DMS153 treated with DMSO at 0.1 percent for 48 hours (cell line): ENCODE measurements around the gene ANKRD24.
"Not testable (repeated sequence)": the region's sequence is repeated elsewhere in the genome, so short reads cannot be mapped to it uniquely, and the experiment has no call there.

ENCODE experiments used
- DNase-seq: peaks from one replicate; lab custom pipeline; 2025; ENCODE audit not compliant: unreplicated experiment; lab: John Stamatoyannopoulos, UW

ANKRD24 gene

DNA sequence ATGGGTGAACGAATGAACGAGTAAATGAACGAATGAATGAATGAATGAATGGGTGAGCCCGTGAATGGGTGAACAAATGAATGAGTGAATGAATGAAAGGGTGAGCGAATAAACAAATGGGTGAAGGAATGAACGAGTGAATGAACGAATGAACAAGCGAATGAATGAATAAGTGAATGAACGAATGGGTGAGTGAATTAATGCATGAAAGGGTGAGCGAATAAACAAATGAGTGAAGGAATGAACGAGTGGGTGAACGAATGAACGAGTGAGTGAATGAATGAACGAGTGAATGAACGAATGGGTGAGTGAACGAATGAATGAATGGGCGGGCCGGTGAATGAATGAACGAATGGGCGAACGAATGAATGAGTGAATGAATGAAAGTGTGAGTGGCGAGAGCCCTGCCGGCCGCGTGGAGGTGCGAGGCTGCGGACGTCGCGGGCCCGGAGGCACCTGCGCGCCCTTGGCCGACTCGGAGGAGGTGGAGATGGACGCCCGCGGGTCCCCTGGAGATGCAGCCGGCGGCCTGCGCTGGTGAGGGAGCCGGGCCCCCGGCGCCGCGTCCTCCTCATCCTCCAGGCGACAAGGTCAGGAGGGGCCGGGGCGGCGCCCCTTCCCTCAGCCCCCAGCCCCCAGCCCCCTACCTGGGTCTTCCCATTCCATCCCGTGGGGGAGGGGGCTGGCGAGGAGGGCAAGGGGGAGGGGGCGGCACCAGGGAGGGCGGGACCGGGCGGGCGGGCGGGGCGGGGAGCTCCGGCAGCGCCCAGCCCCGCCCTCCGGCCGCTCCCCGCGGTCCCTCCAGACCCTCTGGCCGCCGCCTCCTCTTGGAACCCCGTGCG lies 15.4 kb downstream of the ANKRD24 start:
- DNase-seq, result no peak

DNA sequence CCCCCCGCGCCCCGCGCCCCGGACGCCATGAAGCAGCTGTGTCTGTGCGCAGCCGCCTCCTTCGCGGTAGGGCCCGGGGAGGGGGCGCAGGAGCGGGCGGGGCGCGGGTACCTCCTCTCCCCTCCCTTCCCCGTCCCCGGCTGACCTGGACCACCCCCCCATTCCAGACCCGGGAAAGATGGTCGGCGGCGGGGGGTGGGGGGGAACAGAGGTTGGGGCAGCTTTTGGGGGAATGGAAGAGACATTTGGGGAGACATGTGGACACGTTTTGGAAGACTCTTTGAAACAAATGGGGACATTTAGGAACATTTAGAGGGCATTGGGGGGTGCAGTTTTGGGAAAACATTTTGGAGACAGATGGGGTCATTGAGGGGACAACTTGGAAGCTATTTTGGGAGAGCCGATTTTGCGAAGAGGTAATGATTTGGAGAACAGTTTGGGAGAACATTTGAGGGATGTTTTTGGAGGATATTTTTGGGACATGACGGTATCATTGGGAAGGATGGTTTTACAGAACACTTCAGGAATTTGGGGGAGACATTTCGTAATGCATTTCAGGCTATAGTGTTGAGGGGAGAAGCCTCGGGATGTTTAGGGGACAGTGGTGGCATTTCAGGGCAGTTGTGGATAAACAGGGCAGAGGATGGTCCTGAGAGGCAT lies 16.1 kb downstream of the ANKRD24 start:
- DNase-seq, result no peak

DNA sequence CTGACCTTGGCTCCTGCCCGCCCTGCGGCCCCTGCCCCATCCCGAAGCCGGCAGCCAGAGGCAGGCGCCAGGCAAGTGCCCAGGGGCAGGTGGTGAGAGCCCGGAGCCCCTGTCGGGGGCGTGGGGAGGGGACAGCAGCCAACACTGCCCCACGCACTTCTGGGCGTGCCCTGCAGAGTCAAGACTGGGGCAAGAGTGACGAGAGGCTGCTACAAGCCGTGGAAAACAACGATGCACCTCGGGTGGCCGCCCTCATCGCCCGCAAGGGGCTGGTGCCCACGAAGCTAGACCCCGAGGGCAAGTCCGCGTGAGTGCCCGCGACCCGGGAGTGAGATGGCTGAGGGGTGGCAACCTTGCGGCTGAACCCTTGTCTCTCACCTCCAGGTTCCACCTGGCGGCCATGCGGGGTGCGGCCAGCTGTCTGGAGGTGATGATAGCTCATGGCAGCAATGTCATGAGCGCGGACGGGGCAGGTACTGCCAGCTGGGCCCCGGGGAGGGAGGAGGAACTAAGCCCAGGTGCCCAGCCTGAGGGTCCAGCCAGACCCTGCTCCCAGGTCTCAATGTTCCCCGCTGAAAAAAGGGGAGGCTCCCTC lies 17.3 kb downstream of the ANKRD24 start:
- DNase-seq, result no peak

DNA sequence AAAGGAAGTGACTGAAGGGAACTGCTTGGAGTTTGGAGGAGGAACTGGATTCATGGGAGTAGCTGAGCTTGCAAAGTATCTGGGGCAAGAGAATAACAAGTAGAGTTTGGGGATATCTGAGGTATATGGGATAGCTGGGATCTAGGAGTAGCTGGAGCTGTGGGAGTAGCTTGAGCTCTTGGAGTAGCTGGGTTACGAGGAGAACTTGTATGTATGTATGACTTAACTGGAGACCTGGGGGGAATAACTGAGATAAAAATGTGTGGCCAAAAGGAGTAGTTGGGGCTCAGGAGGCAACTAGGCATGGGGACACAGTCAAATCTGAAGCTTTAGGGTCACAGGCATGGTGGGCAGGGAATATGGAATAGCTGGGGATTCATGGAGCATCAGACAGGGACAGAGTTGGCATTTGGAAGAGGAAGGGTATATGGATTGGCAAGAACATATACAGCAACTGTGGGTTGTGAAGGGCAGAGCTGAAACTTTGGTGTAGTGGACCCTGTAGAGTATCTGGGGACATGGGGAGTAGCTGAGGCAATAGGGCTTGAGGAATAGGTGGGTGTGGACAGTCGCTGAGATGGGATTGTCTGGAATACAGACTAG lies 18.6 kb downstream of the ANKRD24 start:
- DNase-seq, result no peak

DNA sequence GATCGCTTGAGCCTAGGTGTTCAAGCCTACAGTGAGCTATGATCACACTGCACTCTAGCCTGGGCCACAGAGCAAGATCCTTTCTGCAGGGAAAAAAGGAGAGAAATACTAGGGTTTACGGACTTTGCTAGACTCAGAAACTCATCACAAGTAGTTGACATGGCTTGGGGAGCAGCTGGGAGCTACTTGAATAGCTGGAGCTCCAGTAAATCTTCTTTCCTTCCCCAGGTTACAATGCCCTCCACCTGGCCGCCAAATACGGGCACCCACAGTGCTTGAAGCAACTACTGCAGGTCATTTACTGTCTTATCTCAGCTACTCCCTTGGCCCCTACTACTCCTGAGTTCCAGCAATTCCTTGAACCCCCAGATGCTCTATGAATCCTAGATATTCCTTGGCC lies 19.3 kb downstream of the ANKRD24 start:
- DNase-seq, result no peak

DNA sequence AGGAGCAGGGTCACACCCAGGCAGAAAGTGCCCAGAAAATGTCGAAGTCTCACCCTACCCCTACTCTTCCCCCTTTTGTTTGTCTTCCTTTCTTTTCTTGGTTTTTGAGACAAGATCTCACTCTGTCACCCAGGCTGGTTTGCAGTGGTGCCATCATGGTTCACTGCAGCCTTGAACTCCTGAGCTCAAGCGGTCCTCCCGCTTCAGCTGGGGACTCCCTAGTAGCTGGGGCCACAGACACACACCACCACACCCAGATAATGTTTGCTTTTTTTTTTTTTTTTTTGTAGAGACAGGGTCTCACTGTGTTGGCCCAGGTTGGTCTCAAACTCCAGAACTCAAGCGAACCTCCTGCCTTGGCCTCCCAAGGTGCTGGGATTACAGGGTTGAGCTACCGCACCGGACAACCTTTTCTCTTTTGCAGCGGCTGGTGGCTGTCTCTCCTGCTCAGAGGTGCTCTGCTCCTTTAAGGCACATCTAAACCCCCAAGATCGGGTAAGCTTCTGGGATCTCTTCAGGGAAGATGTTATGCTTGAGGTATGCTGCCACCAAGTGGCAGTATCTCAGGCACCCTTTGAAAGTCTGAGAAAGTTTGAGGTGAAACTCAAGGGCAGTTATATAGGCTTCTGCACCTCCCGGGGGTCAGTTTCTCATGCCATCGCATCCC lies 24.5 kb downstream of the ANKRD24 start:
- no peak for DNase-seq

DNA sequence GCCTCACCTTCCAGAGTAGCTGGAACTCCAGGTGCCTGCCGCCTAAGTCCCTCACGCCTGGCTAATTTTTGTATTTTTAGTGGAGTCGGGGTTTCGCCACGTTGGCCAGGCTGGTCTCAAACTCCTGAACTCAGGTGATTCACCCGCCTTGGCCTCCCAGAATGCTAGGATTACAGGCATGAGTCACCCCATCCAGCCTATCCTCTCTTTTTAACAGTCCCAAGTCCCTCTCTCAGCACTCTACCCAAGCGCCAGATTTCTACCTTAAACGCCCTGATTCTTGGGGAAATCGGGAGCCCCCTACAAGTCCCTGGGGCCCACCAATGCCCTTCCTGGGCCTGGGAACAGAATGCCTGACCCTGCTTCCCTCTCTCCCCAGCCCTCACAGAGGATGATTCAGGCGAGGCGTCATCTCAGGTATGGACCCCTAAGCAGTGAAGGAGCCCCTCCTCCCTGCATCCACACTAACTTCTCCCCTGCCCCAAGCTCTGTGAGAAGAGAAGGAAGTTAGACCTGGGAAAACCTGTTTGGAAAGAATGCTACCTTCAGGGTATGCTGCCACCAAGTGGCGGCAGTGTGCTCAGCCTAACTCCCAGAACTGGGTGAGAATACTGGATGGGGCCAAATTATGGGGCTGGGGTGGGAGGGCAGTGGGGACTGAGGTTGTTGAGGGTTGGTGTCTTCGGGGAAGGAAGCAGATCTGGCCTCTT lies 26.1 kb downstream of the ANKRD24 start:
- peak; percentile 11 for DNase-seq

DNA sequence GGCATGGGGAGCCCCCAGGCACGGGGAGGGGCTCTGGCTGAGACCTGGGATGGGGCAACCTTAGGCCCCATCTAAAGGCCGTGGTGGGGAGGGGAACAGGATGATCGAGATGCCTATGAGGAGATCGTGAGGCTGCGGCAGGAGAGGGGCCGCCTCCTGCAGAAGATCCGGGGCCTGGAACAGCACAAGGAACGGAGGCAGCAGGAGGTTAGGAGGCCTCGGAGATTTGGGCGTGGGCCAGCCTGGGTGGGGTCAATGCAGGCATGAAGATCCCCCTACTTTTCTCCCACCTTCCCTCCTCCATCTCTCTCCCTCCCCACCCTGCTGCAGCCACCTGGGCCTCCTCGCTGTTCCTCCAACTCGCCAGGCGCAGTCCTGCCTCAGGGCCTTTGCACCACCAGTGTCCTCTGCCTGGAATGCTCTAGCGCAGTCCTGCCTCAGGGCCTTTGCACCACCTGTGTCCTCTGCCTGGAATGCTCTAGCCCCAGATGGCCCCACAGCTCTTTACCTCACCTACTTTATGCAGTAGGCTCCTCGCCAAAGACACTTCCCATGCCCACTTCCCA lies 27.8 kb downstream of the ANKRD24 start:
- DNase-seq, result no peak

DNA sequence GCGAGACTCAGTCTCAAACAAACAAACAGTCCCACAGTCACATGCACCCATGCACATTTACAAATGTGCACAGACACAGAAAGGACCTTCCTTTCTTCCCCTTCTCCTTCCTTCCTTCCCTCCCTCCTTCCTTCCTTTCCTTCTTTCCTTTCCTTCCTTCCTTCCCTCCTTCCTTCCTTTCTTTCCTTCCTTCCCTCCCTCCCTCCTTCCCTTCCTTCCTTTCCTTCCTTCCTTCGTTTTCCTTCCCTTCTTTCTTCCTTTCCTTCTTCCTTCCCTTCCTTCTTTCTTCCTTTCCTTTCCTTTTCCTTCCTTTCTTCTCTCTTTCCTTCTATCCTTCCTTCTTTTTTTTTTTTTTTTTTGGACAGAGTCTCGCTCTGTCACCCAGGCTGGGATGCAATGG lies 30.6 kb downstream of the ANKRD24 start:
- DNase-seq, result no peak

DNA sequence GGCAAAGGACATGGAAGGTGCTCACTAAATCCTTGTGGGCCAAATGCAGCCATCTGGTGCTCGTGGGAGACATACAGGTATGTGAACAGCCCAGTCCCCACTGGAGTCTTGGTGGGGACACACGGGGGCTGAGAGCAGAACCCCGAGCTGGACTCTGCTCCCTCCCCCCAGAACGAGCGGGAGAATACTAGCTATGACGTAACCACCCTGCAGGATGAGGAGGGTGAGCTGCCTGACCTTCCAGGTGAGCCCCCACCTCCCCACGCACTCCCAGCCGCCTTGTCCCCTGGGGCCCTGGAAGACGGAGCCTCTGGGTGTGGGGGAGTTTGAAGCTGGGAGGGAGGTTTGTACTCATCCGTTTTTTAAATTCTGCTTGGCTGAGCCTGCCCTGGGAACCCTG lies 33.3 kb downstream of the ANKRD24 start:
- DNase-seq, result no peak

DNA sequence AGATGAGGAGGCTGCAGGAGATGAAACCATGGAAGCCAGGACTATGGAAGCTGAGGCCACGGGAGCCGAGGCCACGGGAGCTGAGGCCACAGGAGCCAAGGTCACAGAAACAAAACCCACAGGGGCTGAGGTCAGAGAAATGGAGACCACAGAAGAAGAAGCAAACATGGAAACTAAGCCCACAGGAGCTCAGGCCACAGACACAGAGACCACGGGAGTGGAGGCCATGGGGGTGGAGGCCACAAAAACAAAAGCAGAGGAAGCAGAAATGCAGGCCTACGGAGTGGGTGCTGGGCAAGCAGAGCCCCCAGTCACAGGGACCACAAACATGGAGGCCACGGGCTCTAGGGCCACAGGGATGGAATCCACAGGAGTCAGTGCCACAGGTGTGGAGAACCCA lies 34.4 kb downstream of the ANKRD24 start:
- DNase-seq, result no peak

DNA sequence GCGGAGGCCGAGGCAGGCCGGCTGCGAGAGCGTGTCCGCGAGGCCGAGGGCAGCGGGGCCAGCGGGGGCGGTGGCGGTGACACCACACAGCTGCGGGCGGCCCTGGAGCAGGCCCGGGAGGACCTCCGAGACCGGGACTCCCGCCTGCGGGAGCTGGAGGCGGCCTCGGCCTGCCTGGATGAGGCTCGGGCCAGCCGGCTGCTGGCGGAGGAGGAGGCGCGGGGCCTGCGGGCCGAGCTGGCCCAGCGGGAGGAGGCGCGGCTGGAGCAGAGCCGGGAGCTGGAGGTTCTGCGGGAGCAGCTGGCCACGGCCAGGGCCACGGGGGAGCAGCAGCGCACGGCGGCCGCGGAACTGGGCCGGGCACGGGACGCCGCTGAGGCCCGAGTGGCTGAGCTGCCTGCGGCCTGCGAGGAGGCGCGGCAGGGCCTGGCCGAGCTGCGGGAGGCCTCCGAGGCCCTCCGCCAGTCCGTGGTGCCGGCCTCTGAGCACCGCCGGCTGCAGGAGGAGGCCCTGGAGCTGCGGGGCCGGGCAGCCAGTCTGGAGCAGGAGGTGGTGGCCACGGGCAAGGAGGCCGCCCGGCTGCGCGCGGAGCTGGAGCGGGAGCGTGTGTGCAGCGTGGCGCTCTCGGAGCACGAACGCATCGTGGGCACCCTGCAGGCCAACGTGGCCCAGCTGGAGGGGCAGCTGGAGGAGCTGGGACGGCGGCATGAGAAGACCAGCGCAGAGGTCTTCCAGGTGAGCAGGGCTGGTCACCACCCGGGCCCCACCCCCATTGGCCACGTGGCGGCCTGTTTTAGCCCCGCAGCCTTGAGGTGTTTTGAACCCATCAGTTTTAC lies 35.2 kb downstream of the ANKRD24 start:
- no peak for DNase-seq

DNA sequence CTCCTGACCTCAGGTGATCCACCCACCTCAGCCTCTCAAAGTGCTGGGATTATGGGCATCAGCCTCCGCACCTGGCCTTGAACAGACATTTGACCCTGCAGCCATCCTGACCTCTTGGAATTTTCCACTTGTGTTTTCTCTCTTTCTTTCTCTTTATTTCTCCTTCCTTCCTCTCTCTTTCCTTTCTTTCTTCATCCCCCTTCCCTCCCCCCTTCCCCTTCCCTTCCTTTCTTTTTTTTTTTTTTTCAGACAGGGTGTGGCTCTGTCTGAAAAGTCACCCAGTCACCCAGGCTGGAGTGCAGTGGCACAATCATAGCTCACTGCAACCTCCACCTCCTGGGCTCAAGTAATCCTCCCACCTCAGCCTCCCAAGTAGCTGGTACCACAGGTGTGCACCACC lies 36.0 kb downstream of the ANKRD24 start:
- DNase-seq, result not testable (repeated sequence)

DNA sequence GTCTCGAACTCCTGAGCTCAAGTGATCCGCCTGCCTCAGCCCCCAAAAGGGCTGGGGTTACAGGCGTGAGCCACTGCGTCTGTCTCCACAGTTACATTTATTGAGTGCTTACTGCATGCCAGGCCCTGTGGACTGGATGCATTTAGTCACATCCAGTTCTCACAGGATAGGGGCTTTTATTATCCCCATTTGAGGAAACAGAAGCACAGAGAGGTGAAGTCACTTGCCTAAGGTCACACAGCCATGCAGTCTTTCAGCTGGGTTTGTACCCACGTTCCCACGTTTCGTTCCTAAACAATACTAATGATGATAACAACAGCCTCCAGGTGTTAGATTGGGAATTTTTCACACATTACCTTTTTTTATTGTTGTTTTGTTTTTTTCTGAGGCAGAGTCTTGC lies 37.7 kb downstream of the ANKRD24 start:
- no peak for DNase-seq

DNA sequence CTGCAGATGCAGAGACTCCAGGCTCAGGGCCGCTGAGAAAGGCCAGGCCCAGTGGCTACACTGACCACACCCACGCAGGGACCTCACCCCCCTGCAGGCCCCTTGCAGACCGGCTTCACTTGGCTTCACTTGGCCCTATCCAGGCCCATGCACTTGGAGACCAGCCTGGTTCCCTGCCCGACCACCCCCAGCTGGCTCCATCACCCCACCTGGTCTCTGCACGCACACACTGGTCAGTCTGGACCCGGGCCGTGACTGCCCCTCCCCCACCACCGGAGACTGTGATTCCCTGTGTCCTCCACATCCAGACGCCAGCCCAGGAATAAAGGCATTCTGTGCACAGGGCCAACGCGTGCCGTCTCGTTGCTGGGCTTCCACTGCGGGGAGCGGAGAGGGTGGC lies 42.0 kb downstream of the ANKRD24 start:
- no peak for DNase-seq

DNA sequence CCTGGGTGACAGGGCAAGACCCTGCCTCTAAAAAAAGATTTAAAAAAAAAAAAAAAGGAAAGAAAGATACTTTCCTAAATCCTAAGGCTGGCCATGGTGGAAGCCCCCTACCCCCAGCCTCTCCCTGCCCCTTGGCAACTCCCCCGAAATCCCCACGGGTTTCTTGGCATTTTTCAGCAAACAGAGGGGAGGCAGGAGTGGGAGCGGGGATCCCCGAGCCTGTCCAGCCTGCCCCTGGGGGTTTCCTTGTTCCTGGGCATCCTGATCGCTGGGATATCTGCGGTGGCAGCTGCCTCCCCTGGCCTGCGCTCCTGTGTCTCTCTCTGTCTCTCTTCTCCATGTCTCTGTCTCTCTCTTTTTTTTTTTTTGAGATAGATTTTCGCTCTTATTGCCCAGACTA lies 43.4 kb downstream of the ANKRD24 start:
- no peak for DNase-seq

DNA sequence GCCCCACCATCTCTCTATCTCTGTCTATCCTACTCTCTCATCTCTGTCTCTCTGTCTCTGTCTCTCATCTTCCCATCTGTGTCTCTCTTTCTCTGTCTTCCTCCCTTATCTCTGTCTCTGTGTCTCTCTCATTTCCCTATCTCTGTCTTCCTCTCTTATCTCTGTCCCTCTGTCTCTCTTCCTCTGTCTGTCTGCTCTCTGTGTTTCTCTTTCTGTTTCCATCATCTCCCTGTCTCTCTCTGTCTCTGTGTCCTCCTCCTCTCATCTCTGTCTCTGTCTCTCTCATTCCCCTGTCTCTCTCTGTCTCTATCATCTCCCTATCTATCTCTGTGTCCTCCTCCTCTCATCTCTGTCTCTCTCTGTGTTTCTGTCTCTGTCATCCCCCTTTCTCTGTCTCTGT lies 45.3 kb downstream of the ANKRD24 start:
- no peak for DNase-seq

DNA sequence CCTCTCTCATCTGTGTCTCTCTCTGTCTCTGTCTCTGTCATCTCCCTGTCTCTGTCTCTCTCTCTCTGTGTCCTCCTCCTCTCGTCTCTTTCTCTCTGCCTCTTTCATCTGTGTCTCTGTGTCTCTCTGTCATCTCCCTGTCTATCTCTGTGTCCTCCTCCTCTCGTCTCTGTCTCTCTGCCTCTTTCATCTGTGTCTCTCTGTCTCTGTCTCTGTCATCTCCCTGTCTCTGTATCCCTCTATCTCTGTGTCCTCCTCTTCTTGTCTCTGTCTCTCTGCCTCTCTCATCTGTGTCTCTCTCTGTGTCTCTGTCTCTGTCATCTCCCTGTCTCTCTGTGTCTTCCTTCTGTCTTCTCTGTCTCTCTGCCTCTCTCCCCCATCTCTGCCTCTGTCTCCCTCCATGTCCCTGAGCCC lies 46.3 kb downstream of the ANKRD24 start:
- no peak for DNase-seq

DNA sequence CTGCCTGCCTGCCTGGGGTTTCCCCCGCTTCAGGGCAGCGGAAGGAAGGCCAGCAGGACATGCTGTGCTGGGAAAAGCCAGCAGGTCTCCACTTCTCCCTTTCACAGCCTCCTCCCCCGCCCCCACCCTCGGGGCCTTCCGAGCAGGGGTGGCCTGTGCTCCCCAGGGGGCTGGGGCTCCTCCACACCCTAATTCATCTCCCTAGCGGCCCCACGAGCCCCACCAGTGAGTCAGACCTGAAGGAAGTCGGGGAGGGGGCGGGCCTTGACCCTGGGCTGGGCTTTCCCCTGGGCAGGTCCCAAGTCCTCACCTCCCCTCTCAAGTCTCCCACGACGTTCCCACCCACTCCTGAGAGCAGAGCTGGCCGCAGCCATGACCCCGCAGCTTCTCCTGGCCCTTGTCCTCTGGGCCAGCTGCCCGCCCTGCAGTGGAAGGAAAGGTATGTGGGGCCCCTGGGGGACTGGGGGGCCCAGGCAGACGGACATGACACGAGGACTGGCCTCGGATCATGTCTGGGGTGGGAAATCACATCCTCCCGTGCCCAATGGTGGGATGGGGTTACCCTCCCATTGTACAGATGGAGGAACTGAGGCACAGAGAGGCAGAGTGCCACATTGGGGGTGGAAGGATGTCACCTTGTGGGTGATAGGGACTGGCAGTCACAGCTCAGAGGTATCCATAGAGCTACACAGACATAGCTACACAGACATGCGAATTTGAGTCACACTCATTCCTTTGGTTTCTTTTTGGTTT lies 46.9 kb downstream of the ANKRD24 start, which contains the start of gene EBI3:
Gene EBI3 (plus strand): TSS at position 345 of the 753 bp plus-strand sequence. CDS start 28 bp downstream, at position 373.
- no peak for DNase-seq
